HepG2 (cell line): ENCODE results near the gene IL2RA. TPM values are rescaled to one million over a fixed set of nuclear protein-coding genes. Genes with fewer than 3 reads are reported as not detected.
A peak's percentile ranks its signal among the peaks of the same experiment; 100 is the strongest.

Experiments used
- DBP ChIP-seq: sonication (generic); formaldehyde crosslinking; IDR thresholded peaks from 2 replicates; pipeline ENCODE4 v1.4.0; 2020; ENCODE audit warnings: missing genetic modification reagents; ENCODE audit errors: not compliant biosample characterization
- FOXA3 ChIP-seq: IDR thresholded peaks from 2 replicates; pipeline ENCODE4 v1.6.1; 2016; ENCODE audit warnings: missing genetic modification reagents, missing compliant biosample characterization
- ISX ChIP-seq: sonication (generic); formaldehyde crosslinking; conservative IDR thresholded peaks from 2 replicates; pipeline ENCODE4 v1.5.0; 2020; ENCODE audit warnings: missing genetic modification reagents
- JARID2 ChIP-seq: sonication (generic); formaldehyde crosslinking; IDR thresholded peaks from 2 replicates; pipeline ENCODE4 v1.8.1; 2023; ENCODE audit warnings: missing genetic modification reagents, inconsistent platforms; ENCODE audit not compliant: insufficient replicate concordance
- KDM6A ChIP-seq: IDR thresholded peaks from 2 replicates; pipeline ENCODE4 v1.6.1; 2016; ENCODE audit warnings: low read depth
- NFE2 ChIP-seq: sonication (generic); formaldehyde crosslinking; IDR thresholded peaks from 2 replicates; pipeline ENCODE4 v1.4.0; 2020; ENCODE audit warnings: missing genetic modification reagents
- PTBP1 ChIP-seq: fragments of 200-400 bp; formaldehyde crosslinking; IDR thresholded peaks from 2 replicates; pipeline ENCODE4 v1.6.1; 2018; ENCODE audit warnings: low read length, low read depth; ENCODE audit not compliant: poor library complexity, severe bottlenecking
- SNAI1 ChIP-seq: sonication (generic); formaldehyde crosslinking; IDR thresholded peaks from 2 replicates; pipeline ENCODE4 v1.5.0; 2020; ENCODE audit warnings: mild to moderate bottlenecking, missing genetic modification reagents, borderline replicate concordance
- SNAPC5 ChIP-seq: sonication (generic); formaldehyde crosslinking; IDR thresholded peaks from 2 replicates; pipeline ENCODE4 v1.8.1; 2023; ENCODE audit warnings: mild to moderate bottlenecking, missing genetic modification reagents, borderline replicate concordance
- SRY ChIP-seq: sonication (generic); formaldehyde crosslinking; IDR thresholded peaks from 2 replicates; pipeline ENCODE4 v1.8.0; 2022; ENCODE audit warnings: mild to moderate bottlenecking, missing genetic modification reagents
- TEF ChIP-seq: sonication (generic); formaldehyde crosslinking; IDR thresholded peaks from 2 replicates; pipeline ENCODE4 v1.5.0; 2020; ENCODE audit warnings: missing genetic modification reagents
- WIZ ChIP-seq: sonication (generic); formaldehyde crosslinking; IDR thresholded peaks from 2 replicates; pipeline ENCODE4 v1.5.1; 2020; ENCODE audit warnings: mild to moderate bottlenecking, missing genetic modification reagents
- YEATS4 ChIP-seq: sonication (generic); formaldehyde crosslinking; IDR thresholded peaks from 2 replicates; pipeline ENCODE4 v1.4.0; 2020; ENCODE audit warnings: missing genetic modification reagents, borderline replicate concordance
- ZBTB1 ChIP-seq: sonication (generic); formaldehyde crosslinking; IDR thresholded peaks from 2 replicates; pipeline ENCODE4 v1.4.0; 2020; ENCODE audit warnings: missing genetic modification reagents, borderline replicate concordance
- ZBTB42 ChIP-seq: sonication (generic); formaldehyde crosslinking; IDR thresholded peaks from 2 replicates; pipeline ENCODE4 v1.5.0; 2020; ENCODE audit warnings: mild to moderate bottlenecking, missing genetic modification reagents
- ZFP90 ChIP-seq: sonication (generic); formaldehyde crosslinking; IDR thresholded peaks from 2 replicates; pipeline ENCODE4 v1.8.0; 2022; ENCODE audit warnings: missing genetic modification reagents, mild to moderate bottlenecking, inconsistent platforms, borderline replicate concordance
- ZHX1 ChIP-seq: sonication (generic); formaldehyde crosslinking; IDR thresholded peaks from 2 replicates; pipeline ENCODE4 v1.8.1; 2022; ENCODE audit warnings: low read depth, mild to moderate bottlenecking, missing genetic modification reagents
- ZKSCAN8 ChIP-seq: IDR thresholded peaks from 2 replicates; pipeline ENCODE4 v1.6.1; 2016; ENCODE audit warnings: borderline replicate concordance, missing genetic modification reagents, missing compliant biosample characterization
- ZNF274 ChIP-seq: sonication (generic); formaldehyde crosslinking; IDR thresholded peaks from 2 replicates; pipeline ENCODE4 v1.5.1; 2020; ENCODE audit warnings: mild to moderate bottlenecking, missing genetic modification reagents
- ZNF703 ChIP-seq: sonication (generic); formaldehyde crosslinking; IDR thresholded peaks from 2 replicates; pipeline ENCODE4 v1.5.1; 2020; ENCODE audit warnings: missing genetic modification reagents, mild to moderate bottlenecking, moderate library complexity, borderline replicate concordance
- ZNF709 ChIP-seq: sonication (generic); formaldehyde crosslinking; IDR thresholded peaks from 2 replicates; pipeline ENCODE4 v1.5.0; 2020; ENCODE audit warnings: mild to moderate bottlenecking, missing genetic modification reagents
- ZSCAN21 ChIP-seq: sonication (generic); formaldehyde crosslinking; IDR thresholded peaks from 2 replicates; pipeline ENCODE4 v1.8.0; 2022; ENCODE audit warnings: mild to moderate bottlenecking, missing genetic modification reagents, moderate library complexity, borderline replicate concordance
- polyA plus RNA-seq, 8 experiments: library from polyadenylated mRNA; depleted of rRNA in 3 of 8; stranded (reverse) in 7 of 8; unstranded in 1 of 8; fragments of >200 nt; fragmentation: Illumina TruSeq in 4 of 8; extraction: Trizol in 4 of 8; gene quantifications; 2 replicates each; pipeline versions ENCODE4 v1.2.1 to v1.2.3, GENCODE V29; 2011 to 2016; ENCODE audit warnings: low read depth in 4 of 8, missing spikeins in 1 of 8, mixed read lengths in 1 of 8; ENCODE audit not compliant: insufficient read depth in 1 of 8
- total RNA-seq, 5 experiments: library from RNA; depleted of rRNA; stranded (reverse); fragments of >200 nt; fragmentation: Illumina TruSeq; extraction: Trizol; gene quantifications; 2 replicates each; pipeline ENCODE4 v1.2.3, GENCODE V29; 2016; ENCODE audit warnings: low read depth in 1 of 5
- TF ChIP-seq, protein P1 (sequence below): IDR thresholded peaks from 2 replicates; pipeline ENCODE4 v1.6.1; 2016; ENCODE audit warnings: mild to moderate bottlenecking

The IL2RA gene
- total and polyA plus RNA-seq, 2 of the 13 experiments (the other 11 are each of a cell fraction or from before 2014, with no cell fraction given), result not detected

DNA sequence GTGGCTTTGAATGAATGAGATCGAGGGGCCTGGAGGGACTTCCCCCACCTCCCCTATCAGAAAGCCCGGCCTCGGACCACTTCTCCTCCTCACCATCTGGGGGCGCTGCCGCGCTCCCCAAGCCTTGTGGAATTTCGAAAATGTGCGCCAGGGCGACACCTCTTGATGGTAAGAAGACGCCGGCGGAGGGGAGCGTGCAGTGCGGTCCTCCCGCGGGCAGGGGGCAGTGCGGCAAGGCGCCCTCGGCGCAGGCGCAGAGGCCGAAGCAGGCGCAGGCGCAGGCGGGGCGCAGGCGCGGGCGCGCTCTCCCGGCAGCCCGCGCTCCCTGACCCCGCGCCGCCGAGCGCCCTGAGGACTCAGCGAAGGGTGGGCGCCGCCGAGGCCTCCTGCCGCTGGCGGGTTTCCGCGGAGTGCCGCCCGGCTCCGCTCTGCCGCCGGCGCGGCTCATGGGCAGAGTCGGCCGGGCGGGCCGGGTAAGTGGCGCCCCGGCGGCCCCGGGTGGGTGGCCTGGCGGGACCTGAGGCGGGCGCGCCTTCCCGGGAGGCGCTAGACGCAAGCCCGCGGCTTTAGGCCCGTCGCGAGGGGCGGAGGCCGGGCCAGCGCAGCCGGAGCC, 26.7 kb upstream of the IL2RA start, which contains the start of gene RBM17 (continued):
- TF ChIP-seq ZHX1 (CRISPR knock-in tag) (0 out of 2 replicates have a peak, but pooled peaks have one; percentile 49), FOXA3 (CRISPR knock-in tag) (peak; percentile 75), WIZ (no peak), ZSCAN21 (peak; percentile 36; the same call in 1 of the 2 replicates), SRY (CRISPR knock-in tag) (peak; percentile 73; the same call in 1 of the 2 replicates), ZBTB1 (CRISPR knock-in tag) (no peak), PTBP1 (peak; percentile 91), JARID2 (CRISPR knock-in tag) (peak; percentile 41), TEF (0 out of 2 replicates have a peak, but pooled peaks have one; percentile 41), YEATS4 (peak; percentile 73; the same call in 1 of the 2 replicates), SNAI1 (CRISPR knock-in tag) (no peak), ZFP90 (CRISPR knock-in tag) (peak; percentile 79; the same call in 1 of the 2 replicates), ZKSCAN8 (peak; percentile 79; the same call in 1 of the 2 replicates), NFE2 (CRISPR knock-in tag) (no peak), ZNF709 (no peak), KDM6A (CRISPR knock-in tag) (no peak), SNAPC5 (peak; percentile 56; the same call in 1 of the 2 replicates), ZNF274 (0 out of 2 replicates have a peak, but pooled peaks have one; percentile 36), ZNF703 (CRISPR knock-in tag) (no peak), DBP (CRISPR knock-in tag) (peak; percentile 71), ISX (CRISPR knock-in tag) (0 out of 2 replicates have a peak, but pooled peaks have one; percentile 28), ZBTB42 (CRISPR knock-in tag) (no peak)
- TF ChIP-seq, protein P1, sequence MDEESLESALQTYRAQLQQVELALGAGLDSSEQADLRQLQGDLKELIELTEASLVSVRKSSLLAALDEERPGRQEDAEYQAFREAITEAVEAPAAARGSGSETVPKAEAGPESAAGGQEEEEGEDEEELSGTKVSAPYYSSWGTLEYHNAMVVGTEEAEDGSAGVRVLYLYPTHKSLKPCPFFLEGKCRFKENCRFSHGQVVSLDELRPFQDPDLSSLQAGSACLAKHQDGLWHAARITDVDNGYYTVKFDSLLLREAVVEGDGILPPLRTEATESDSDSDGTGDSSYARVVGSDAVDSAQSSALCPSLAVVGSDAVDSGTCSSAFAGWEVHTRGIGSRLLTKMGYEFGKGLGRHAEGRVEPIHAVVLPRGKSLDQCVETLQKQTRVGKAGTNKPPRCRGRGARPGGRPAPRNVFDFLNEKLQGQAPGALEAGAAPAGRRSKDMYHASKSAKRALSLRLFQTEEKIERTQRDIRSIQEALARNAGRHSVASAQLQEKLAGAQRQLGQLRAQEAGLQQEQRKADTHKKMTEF (CRISPR knock-in tag), result peak; percentile 72; the same call in 1 of the 2 replicates
